Large intestine (tissue), 3 donors: ENCODE data around the gene CKAP2. TPM values are rescaled to one million over a fixed set of nuclear protein-coding genes. Genes with fewer than 3 reads are reported as not detected.

ENCODE experiments used
- DNase-seq, 2 donors: peaks; one replicate each; pipeline versions ENCODE4 v3.0.0 to v3.0.0-alpha.2; 2013
- H3K27ac ChIP-seq: one replicate; pipeline ENCODE4 v1.5.1; 2013; ENCODE audit warnings: low read length
- H3K27me3 ChIP-seq: 2 replicates; pipeline ENCODE4 v1.6.1; 2013; ENCODE audit warnings: low read length; ENCODE audit not compliant: control insufficient read depth, insufficient read depth
- H3K36me3 ChIP-seq: 2 replicates; pipeline ENCODE4 v1.6.1; 2013; ENCODE audit warnings: low read length; ENCODE audit not compliant: control insufficient read depth, insufficient read depth
- H3K4me1 ChIP-seq: one replicate; pipeline ENCODE4 v1.6.1; 2013; ENCODE audit warnings: low read length; ENCODE audit not compliant: control insufficient read depth, insufficient read depth
- H3K4me3 ChIP-seq: one replicate; pipeline ENCODE4 v1.5.1; 2013; ENCODE audit warnings: low read length
- H3K9me3 ChIP-seq: one replicate; pipeline ENCODE4 v1.6.1; 2013; ENCODE audit warnings: mild to moderate bottlenecking, low read depth, low read length, moderate library complexity; ENCODE audit not compliant: control insufficient read depth
- WGBS: methylation state at CpG from one replicate; pipeline ENCODE4 v1.1.5; 2013; ENCODE audit warnings: low lambda C conversion rate; ENCODE audit not compliant: insufficient coverage; 5-methylcytosine and 5-hydroxymethylcytosine counted together
- polyA plus RNA-seq: library from polyadenylated mRNA; unstranded; fragments of 120-200 nt; gene quantifications from one replicate; pipeline ENCODE4 v1.2.1, GENCODE V29; 2013

Gene CKAP2
- polyA plus RNA-seq, 1 donor: 30.1 TPM

DNA sequence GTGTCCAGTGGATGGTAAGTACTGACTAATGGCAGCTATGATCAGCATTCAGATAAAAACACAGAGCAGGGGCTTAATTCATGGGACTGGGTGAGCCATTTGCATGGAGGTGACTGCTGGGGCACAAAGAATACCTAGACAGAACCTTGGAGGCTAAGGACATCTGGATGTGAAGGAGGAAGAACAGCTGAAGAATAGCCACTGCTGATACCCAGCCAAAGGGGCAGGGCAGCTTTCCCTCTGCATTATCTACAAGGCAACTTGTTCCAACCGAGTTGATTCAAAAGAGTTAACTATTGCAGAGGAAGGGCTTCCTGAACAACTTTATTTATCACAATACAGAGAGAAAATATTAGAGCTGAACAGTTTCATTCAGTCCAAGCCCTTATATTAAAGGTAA lies 36.2 kb upstream of the CKAP2 start:
- H3K27me3 ChIP-seq: no peaks in the 10 kb centered on the region
- no peak for DNase-seq
- H3K4me1 ChIP-seq: no peaks in the 10 kb centered on the region
- H3K4me3 ChIP-seq: no peak overlapping the region
- H3K27ac ChIP-seq: no peak overlapping the region
- no CpG with 5 or more reads among the region's 1 CpG for WGBS
- peaks cover 56% of the 10 kb centered on the region for H3K36me3 ChIP-seq
- no peaks in the 10 kb centered on the region for H3K9me3 ChIP-seq

DNA sequence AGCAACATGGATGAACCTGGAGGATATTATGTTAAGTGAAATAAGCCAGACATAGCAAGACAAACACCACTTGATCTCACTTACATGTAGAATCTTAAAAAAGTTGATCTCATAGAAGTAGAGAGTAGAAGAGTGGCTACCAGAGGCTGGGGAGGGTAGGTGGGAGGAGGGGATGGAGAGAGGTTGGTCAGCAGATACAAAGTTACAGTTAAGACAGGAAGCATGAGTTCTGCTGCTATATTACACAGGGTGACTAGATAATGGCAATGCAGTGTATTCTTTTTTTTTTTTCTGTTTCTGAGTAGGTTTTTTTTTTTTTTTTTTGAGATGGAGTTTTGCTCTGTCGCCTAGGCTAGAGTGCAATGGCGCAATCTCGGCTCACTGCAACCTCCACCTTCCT lies 34.1 kb upstream of the CKAP2 start:
- DNase-seq: no peak
- Histone ChIP-seq H3K27me3 (no peaks in the 10 kb centered on the region), H3K9me3 (no peaks in the 10 kb centered on the region), H3K4me3 (no peak overlapping the region), H3K27ac (no peak overlapping the region), H3K36me3 (peaks cover 55% of the 10 kb centered on the region), H3K4me1 (no peaks in the 10 kb centered on the region)
- WGBS: no CpG with 5 or more reads among the region's 3 CpGs

DNA sequence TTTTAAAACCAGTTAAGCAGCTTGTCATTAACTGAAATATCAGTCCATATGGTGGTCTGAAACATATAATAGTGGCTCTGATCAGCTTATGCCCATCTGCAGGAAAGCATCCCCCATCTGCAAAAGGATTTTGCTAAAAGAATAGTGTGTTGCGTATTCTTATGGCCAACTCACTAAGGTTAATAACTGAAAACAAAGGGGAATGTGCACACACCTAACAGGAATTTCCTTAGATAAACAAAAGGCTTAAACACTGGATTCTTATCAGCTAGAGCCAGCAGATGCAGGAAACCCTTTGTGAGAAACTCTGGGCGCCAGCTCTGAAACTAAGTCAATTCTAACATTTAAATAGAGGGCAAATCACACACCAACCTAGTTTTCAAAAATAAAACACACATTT lies 27.0 kb upstream of the CKAP2 start:
- no peaks in the 10 kb centered on the region for H3K4me1 ChIP-seq
- WGBS: no CpG with 5 or more reads among the region's 2 CpGs
- peaks cover 49% of the 10 kb centered on the region for H3K36me3 ChIP-seq
- no peak overlapping the region for H3K27ac ChIP-seq
- H3K27me3 ChIP-seq: no peaks in the 10 kb centered on the region
- H3K4me3 ChIP-seq: no peak overlapping the region
- DNase-seq: peak in 1 of 2 donors; percentile 26
- no peaks in the 10 kb centered on the region for H3K9me3 ChIP-seq

DNA sequence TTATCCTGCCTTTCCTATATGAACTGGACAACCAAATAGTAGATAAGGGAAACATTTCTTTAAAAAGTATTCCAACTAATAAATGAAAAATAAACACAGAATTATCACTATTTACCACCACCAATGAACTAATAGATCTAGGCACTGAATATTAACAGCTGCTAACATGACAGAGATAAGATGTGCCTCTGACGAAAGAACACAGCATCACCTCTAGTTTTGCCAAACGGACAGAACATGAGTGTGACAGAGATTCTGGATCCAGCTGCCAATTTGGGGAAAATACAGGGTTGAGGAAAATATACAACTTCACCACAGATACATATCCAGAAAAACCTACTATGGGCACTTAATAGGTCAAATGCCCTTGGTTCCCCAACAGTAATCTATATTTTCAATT lies 22.8 kb upstream of the CKAP2 start:
- no CpG with 5 or more reads among the region's 2 CpGs for WGBS
- DNase-seq: no peak
- no peak overlapping the region for H3K27ac ChIP-seq
- no peak overlapping the region for H3K4me3 ChIP-seq
- no peaks in the 10 kb centered on the region for H3K9me3 ChIP-seq
- no peaks in the 10 kb centered on the region for H3K4me1 ChIP-seq
- H3K27me3 ChIP-seq: no peaks in the 10 kb centered on the region
- peaks cover 59% of the 10 kb centered on the region for H3K36me3 ChIP-seq

DNA sequence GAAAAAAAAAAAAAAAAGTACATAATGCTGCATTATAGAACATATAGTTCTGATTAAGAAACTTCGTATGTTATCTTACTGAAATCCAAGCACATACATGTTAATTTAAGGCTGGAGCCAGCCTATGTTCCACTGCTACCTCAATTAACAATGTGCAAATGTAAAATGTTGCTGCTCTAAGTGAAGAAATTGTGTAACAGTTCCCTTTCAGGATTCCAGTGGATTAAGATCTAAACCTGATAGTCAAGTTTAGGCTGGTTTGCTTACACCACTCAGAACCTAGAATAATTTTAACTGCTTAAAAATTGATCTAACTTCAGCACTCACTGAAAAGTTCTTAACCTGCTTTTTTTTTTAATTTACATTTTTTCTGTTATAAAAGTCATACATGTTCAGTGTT lies 9.0 kb upstream of the CKAP2 start:
- Histone ChIP-seq H3K4me3 (no peak overlapping the region), H3K27me3 (no peaks in the 10 kb centered on the region), H3K4me1 (peaks cover 8% of the 10 kb centered on the region), H3K9me3 (no peaks in the 10 kb centered on the region), H3K36me3 (peaks cover 7% of the 10 kb centered on the region), H3K27ac (no peak overlapping the region)
- no peak for DNase-seq
- no CpG with 5 or more reads among the region's 1 CpG for WGBS

DNA sequence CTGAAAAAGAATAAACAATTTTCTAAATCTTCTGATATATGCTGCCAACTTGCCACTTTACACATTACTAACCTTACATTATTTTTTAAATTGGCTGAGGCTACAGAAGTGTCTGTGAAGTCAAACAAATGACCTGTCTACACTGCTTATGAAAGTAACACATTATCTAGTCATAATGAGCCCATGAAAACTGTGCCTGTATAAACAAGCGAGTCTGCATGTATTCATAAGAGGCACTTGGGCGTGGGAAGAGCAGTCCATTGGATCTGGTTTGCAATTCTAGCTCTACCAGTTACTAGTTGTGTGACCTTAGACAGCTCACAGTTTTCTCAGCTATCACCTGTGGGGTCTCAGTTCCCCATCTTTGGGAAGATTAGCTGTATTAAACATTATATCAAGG lies 7.9 kb upstream of the CKAP2 start:
- H3K9me3 ChIP-seq: no peaks in the 10 kb centered on the region

DNA sequence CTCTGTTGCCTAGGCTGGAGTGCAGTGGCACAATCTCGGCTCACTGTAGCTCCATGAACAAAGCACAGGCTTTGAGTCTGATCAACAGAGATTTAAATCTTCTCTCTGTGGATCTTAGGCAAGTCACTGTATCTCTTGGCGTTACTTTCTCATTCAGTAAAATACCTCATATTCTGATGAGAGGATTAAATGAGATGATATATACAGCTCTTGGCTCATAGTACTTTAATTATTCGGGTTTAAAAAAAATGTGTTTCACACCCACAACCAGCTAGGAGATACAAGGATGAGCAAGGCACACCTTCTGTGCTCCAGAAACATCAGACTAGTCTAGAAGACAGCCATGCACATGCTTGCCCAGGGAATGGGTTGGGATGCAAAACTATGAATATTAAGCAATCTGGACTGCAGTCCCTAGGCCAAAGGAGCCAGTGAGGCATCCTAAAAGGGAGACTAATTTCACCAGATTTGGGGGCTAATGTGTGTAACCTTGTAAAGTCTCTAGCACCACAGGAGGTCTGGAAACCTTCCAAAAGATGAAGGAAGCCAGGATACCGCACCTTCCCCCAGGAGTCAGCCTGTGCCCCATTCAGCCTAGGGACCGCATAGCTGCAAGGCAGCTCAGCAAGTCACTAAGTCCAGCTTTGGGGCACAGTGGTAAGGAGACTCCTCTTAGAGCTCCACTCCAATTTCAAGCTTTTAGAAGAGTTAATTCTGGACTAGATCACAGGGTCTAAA lies 7.3 kb upstream of the CKAP2 start:
- no peaks in the 10 kb centered on the region for H3K27me3 ChIP-seq
- H3K4me1 ChIP-seq: peaks cover 8% of the 10 kb centered on the region
- no peaks in the 10 kb centered on the region for H3K9me3 ChIP-seq
- WGBS: no CpG with 5 or more reads among the region's 5 CpGs
- H3K27ac ChIP-seq: no peak overlapping the region
- H3K4me3 ChIP-seq: no peak overlapping the region
- DNase-seq: peak in 1 of 2 donors; percentile 6
- H3K36me3 ChIP-seq: no peaks in the 10 kb centered on the region

More for the DNA sequence above, 7.9 kb upstream of the CKAP2 start:
- WGBS: no CpG with 5 or more reads among the region's 2 CpGs
- H3K27ac ChIP-seq: no peak overlapping the region
- H3K4me3 ChIP-seq: no peak overlapping the region
- H3K36me3 ChIP-seq: no peaks in the 10 kb centered on the region
- DNase-seq: no peak
- no peaks in the 10 kb centered on the region for H3K27me3 ChIP-seq
- H3K4me1 ChIP-seq: peaks cover 8% of the 10 kb centered on the region

DNA sequence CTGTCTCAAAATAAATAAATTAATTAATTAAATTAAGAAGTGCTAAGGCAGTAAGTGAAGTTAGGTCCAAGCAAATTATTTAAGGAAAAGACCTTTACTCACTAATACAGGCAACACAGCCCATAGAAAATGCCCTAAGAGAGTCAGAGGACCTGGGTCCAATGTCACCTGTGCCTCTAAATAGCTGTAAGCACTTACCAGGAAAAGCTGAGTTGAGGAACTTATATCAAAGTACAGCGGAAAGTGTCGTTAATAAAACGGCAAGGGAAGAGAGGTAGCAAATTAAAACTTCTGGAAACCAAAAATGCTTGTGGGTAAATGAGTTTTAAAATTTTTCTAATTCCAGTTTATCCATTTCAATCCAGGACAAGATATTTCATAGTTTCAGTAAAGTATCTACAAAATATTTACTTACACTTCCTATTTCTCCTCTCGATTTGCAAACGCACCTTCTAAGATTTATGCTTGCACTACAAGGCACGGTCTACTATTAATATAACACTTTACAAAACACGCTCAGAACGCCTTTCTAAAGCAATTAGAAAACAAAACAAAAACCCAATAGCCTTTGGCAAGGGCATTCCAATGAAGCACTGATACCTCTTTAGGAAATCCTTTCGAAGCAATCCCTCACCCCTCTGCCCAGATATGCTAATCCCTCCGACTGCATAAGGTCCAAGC lies 5.8 kb upstream of the CKAP2 start:
- H3K9me3 ChIP-seq: no peaks in the 10 kb centered on the region
- peak overlapping the region; percentile 93 for H3K4me3 ChIP-seq
- H3K36me3 ChIP-seq: no peaks in the 10 kb centered on the region
- WGBS: 0% methylated on average over 1 of the region's 10 CpGs
- peak in 1 of 2 donors; percentile 71 for DNase-seq
- H3K4me1 ChIP-seq: peaks cover 8% of the 10 kb centered on the region
- H3K27me3 ChIP-seq: no peaks in the 10 kb centered on the region
- H3K27ac ChIP-seq: peak overlapping the region; percentile 94

DNA sequence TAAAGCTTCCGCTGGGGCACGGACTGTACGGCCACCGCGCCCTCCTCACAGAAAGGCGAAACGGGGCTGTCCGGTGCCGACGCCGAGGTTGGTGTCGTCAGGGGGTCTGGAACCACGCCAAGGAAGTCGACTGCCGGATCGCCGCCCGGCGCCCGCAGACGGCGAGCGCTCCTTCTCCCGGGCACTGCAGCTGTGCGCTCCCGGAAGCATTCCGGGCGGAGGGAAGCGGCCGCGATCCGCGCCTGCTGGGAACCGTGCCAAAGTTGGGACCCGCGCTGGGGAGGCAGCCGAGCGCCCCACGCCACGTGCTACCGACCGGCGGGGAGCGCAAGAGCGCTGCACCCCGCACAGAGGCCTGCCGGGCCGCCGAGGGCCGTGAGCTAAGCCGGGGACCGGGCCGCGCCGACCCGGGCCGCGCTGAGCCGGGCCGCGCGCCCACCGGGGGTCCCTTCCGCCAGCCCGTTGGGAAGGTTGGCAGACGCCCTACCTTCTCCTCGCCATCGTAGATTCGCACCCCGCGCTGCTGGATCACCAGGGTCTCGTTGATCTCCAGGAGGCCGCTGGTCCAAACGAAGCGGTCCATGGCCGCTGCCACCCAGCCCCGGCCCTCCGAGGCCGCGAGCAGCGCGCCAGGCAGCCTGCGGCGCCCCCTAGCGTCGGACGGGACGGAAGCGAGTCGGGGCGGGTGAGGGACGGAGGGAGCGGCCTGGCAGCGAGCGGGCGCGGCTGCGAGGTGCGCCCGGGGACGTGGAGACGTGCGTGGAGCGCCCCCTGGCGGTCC lies 5.1 kb upstream of the CKAP2 start, which contains the start of gene VPS36:
VPS36 (minus strand) TSS at position 623 of the 781 bp plus-strand sequence; CDS start at position 583, 40 bp downstream.
- Histone ChIP-seq H3K4me1 (peaks cover 8% of the 10 kb centered on the region), H3K9me3 (no peaks in the 10 kb centered on the region), H3K36me3 (no peaks in the 10 kb centered on the region), H3K27me3 (no peaks in the 10 kb centered on the region), H3K4me3 (peak within 1 kb of the TSS; percentile 93), H3K27ac (peak within 1 kb of the TSS; percentile 94)
- WGBS: no CpG with 5 or more reads among the region's 105 CpGs
- peak; percentile 96 to 97 for DNase-seq

DNA sequence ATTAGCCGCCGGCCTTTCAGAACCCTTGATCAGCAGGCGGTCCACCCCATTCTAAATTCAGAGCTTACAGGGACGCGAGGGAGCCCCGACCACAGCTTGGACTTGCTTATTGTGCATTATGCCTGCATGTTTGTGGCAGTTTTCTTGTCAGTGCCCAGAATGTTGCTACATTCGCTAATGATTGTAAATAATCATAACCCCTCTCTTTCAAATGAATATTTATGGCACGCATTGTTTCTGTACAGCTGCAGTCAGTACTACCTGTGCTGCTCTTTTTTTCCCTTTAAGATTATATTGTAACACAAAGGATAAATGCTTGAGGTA lies 4.5 kb upstream of the CKAP2 start:
- Histone ChIP-seq H3K36me3 (no peaks in the 10 kb centered on the region), H3K27me3 (no peaks in the 10 kb centered on the region), H3K9me3 (no peaks in the 10 kb centered on the region), H3K4me3 (peak overlapping the region; percentile 19), H3K27ac (no peak overlapping the region), H3K4me1 (peaks cover 8% of the 10 kb centered on the region)
- WGBS: 80% methylated on average over 1 of the region's 8 CpGs
- no peak for DNase-seq
